K562 (cell line): ENCODE data around the gene MGAT4B. TPM values are rescaled to one million over a fixed set of nuclear protein-coding genes. Genes with fewer than 3 reads are reported as not detected.
A peak's percentile ranks its signal among the peaks of the same experiment; 100 is the strongest.

Experiments
- ATAC-seq: fragments of 200-7000 bp; cut with Tn5 transposase; 3 replicates; pipeline ENCODE4 v1.9.1; 2020; ENCODE audit warnings: moderate library complexity
- BruUV-seq: library from RNA; stranded (reverse); fragments of 400-500 nt; replicated peaks from 2 replicates; lab custom pipeline; 2021; lab: Mats Ljungman, UMichigan
- CTCF ChIA-PET: fragments of 300-600 bp; formaldehyde crosslinking; extraction: SDS; loops from one replicate; lab custom pipeline; 2021; ENCODE audit warnings: low intra/inter-chr PET ratio; lab: Yijun Ruan, JAX
- POLR2A ChIA-PET: fragments of 300-600, 350-650 bp; sonication (Branson Sonifier 250); formaldehyde crosslinking; extraction: SDS; loops from one replicate; lab custom pipeline; 2021; ENCODE audit warnings: antibody characterized with exemption, inconsistent platforms; lab: Yijun Ruan, JAX
- DNase-seq, 4 experiments: peaks; one replicate each; pipeline versions ENCODE4 v3.0.0 to v3.0.0-alpha.2; 2011 to 2018; ENCODE audit warnings: low spot score in 3 of 4, mixed read lengths in 3 of 4; ENCODE audit errors: extremely low read depth in 1 of 4
- FAIRE-seq: peaks from 2 replicates; lab custom pipeline; 2011; peaks lifted over from hg19 to GRCh38; lab: Jason Lieb, UNC
- H2AFZ ChIP-seq: 2 replicates; pipeline ENCODE4 v1.6.0; 2011; ENCODE audit warnings: low read depth, low read length, control low read depth, inconsistent platforms
- H3K27ac ChIP-seq: fragments of 200-600 bp; 3 replicates; pipeline ENCODE4 v1.8.0; 2011; ENCODE audit warnings: low read depth, mild to moderate bottlenecking, control low read depth, inconsistent platforms, low read length, moderate library complexity, mixed read lengths; ENCODE audit errors: extremely low read depth
- H3K27me3 ChIP-seq, 2 experiments: fragments of 300-600 bp in 1 of 2; 2 replicates in 1 of 2; 3 replicates in 1 of 2; pipeline versions ENCODE4 v1.6.0 to v1.8.0; 2011; ENCODE audit warnings: inconsistent platforms in 2 of 2, low read length in 2 of 2, mild to moderate bottlenecking in 1 of 2, mixed read lengths in 1 of 2, moderate library complexity in 1 of 2; ENCODE audit not compliant: control insufficient read depth in 2 of 2, insufficient read depth in 2 of 2
- H3K36me3 ChIP-seq: fragments of 300-600 bp; 3 replicates; pipeline ENCODE4 v1.8.0; 2011; ENCODE audit warnings: mild to moderate bottlenecking, low read length, inconsistent platforms; ENCODE audit not compliant: control insufficient read depth, insufficient read depth
- H3K4me1 ChIP-seq, 2 experiments: fragments of 200-600 bp in 1 of 2; replicated peaks in 1 of 2; 2 replicates in 1 of 2; 3 replicates in 1 of 2; pipeline versions ENCODE4 v1.5.1 to v1.8.0; 2011; ENCODE audit warnings: inconsistent platforms in 2 of 2, low read length in 2 of 2, mild to moderate bottlenecking in 1 of 2, mixed read lengths in 1 of 2, moderate library complexity in 1 of 2; ENCODE audit not compliant: control insufficient read depth in 2 of 2, insufficient read depth in 2 of 2
- H3K4me2 ChIP-seq: 2 replicates; pipeline ENCODE4 v1.6.1; 2011; ENCODE audit warnings: low read length, control low read depth, inconsistent platforms, mixed read lengths; ENCODE audit not compliant: insufficient read depth
- H3K4me3 ChIP-seq: fragments of 200-600 bp; sonication (generic), shearing (Covaris generic); 2 replicates; pipeline ENCODE4 v1.5.1; 2016; ENCODE audit warnings: control low read depth, inconsistent platforms
- H3K79me2 ChIP-seq: fragments of 200-600 bp; 3 replicates; pipeline ENCODE4 v1.8.0; 2011; ENCODE audit warnings: low read length, inconsistent platforms; ENCODE audit not compliant: control insufficient read depth, insufficient read depth
- H3K9ac ChIP-seq, 2 experiments: 2 replicates each; pipeline versions ENCODE4 v1.6.0 to v1.6.1; 2011; ENCODE audit warnings: low read depth in 2 of 2, low read length in 2 of 2, control low read depth in 1 of 2, inconsistent platforms in 1 of 2, mild to moderate bottlenecking in 1 of 2, mixed read lengths in 1 of 2; ENCODE audit not compliant: insufficient read depth in 1 of 2
- H3K9me1 ChIP-seq: one replicate; pipeline ENCODE4 v1.6.0; 2011; ENCODE audit warnings: inconsistent platforms, mild to moderate bottlenecking, low read length, moderate library complexity; ENCODE audit not compliant: control insufficient read depth, insufficient read depth
- H3K9me3 ChIP-seq: replicated peaks from 2 replicates; pipeline ENCODE4 v1.5.1; 2011; ENCODE audit warnings: low read depth, low read length, inconsistent platforms; ENCODE audit not compliant: control insufficient read depth, insufficient read depth
- H4K20me1 ChIP-seq: replicated peaks from 2 replicates; pipeline ENCODE4 v1.6.1; 2011; ENCODE audit warnings: low read length, inconsistent platforms, mixed read lengths; ENCODE audit not compliant: control insufficient read depth, insufficient read depth
- CBFA2T3 ChIP-seq: fragments of 450-650 bp; IDR thresholded peaks from 2 replicates; pipeline ENCODE4 v1.6.1; 2017
- E2F3 ChIP-seq: fragments of 250-450 bp; sonication (Bioruptor Pico); IDR thresholded peaks from 2 replicates; pipeline ENCODE4 v1.4.0; 2020; ENCODE audit warnings: mild to moderate bottlenecking
- GABPA ChIP-seq: fragments of 200-800 bp; sonication (Bioruptor generic); conservative IDR thresholded peaks from 2 replicates; pipeline ENCODE4 v1.6.1; 2016; ENCODE audit warnings: low read depth, missing genetic modification characterization, missing compliant biosample characterization
- KDM4B ChIP-seq, 2 experiments: fragments of 450-650 bp in 1 of 2; sonication (generic) in 1 of 2; IDR thresholded peaks; 2 replicates each; pipeline ENCODE4 v1.6.1; 2016 to 2017; ENCODE audit warnings: borderline replicate concordance in 2 of 2, antibody characterized with exemption in 1 of 2, low read depth in 1 of 2, mild to moderate bottlenecking in 1 of 2
- MEF2D ChIP-seq: conservative IDR thresholded peaks from 2 replicates; pipeline ENCODE4 v1.6.1; 2016; ENCODE audit warnings: low read depth, missing genetic modification characterization, missing compliant biosample characterization
- MTA3 ChIP-seq: fragments of 450-650 bp; formaldehyde crosslinking; IDR thresholded peaks from 2 replicates; pipeline ENCODE4 v1.6.1; 2017; ENCODE audit warnings: mild to moderate bottlenecking, borderline replicate concordance
- ZNF253 ChIP-seq: fragments of 250-450 bp; sonication (Bioruptor Pico); conservative IDR thresholded peaks from 2 replicates; pipeline ENCODE4 v1.6.1; 2021; ENCODE audit warnings: mild to moderate bottlenecking
- ZNF57 ChIP-seq: fragments of 450-650 bp; formaldehyde crosslinking; IDR thresholded peaks from 2 replicates; pipeline ENCODE4 v1.4.0; 2020; ENCODE audit warnings: mild to moderate bottlenecking, moderate library complexity
- WGBS: fragments of 100-300 bp; shearing (Covaris generic); methylation state at CpG from one replicate; pipeline ENCODE4 v1.1.6; 2016; ENCODE audit warnings: low coverage, mixed read lengths; ENCODE audit not compliant: insufficient coverage; ENCODE audit errors: missing lambda C conversion rate; 5-methylcytosine and 5-hydroxymethylcytosine counted together
- in situ Hi-C: fragments of 300-500 bp; cut with MboI; formaldehyde crosslinking; loops from 4 replicates; pipeline ENCODE4 v1.15.0; 2018; ENCODE audit warnings: inconsistent platforms, mixed read lengths
- intact Hi-C: fragments of 100-400 bp; cut with micrococcal nuclease; formaldehyde crosslinking; loops from 2 replicates; pipeline ENCODE4 v1.14.2; 2022
- polyA plus RNA-seq, 8 experiments: library from polyadenylated mRNA; depleted of rRNA in 4 of 8; stranded (reverse) in 5 of 8; unstranded in 3 of 8; fragments of >200 nt; fragmentation: Nextera tagmentation in 2 of 8; fragmentation: Illumina TruSeq in 1 of 8; extraction: Ambion mirVana in 2 of 8; extraction: Trizol in 1 of 8; gene quantifications; 2 replicates each; pipeline versions ENCODE4 v1.2.1 to v1.2.3, GENCODE V29; 2011 to 2014; ENCODE audit warnings: inconsistent platforms in 1 of 8, missing spikeins in 1 of 8
- total RNA-seq, 7 experiments: library from RNA; depleted of rRNA in 6 of 7; stranded (reverse); fragments of >200 nt in 6 of 7; fragmentation: Illumina TruSeq in 2 of 7; extraction: Trizol in 2 of 7; gene quantifications; 2 replicates each; pipeline versions ENCODE4 v1.2.1 to v1.2.3, GENCODE V29; 2011 to 2021; ENCODE audit warnings: low replicate concordance in 1 of 7
- TF ChIP-seq, protein P1 (sequence below), 2 experiments: IDR thresholded peaks; 2 replicates each; pipeline ENCODE4 v1.6.1; 2011; ENCODE audit warnings: borderline replicate concordance in 1 of 2, control low read depth in 1 of 2, low read depth in 1 of 2, low read length in 1 of 2, mild to moderate bottlenecking in 1 of 2, mixed read lengths in 1 of 2, moderate library complexity in 1 of 2; ENCODE audit not compliant: insufficient read depth in 1 of 2, insufficient read length in 1 of 2, poor library complexity in 1 of 2, severe bottlenecking in 1 of 2; ENCODE audit errors: extremely low read depth in 1 of 2
- TF ChIP-seq, protein P2 (sequence below): fragments of 200-400 bp; formaldehyde crosslinking; IDR thresholded peaks from 2 replicates; pipeline ENCODE4 v1.6.1; 2017; ENCODE audit warnings: mild to moderate bottlenecking, low read depth, low read length, moderate library complexity

Gene MGAT4B
- total and polyA plus RNA-seq, 9 of the 15 experiments (the other 6 are each of a cell fraction or from before 2014, with no cell fraction given), result 0.34 to 133 (median 75.4) TPM

DNA sequence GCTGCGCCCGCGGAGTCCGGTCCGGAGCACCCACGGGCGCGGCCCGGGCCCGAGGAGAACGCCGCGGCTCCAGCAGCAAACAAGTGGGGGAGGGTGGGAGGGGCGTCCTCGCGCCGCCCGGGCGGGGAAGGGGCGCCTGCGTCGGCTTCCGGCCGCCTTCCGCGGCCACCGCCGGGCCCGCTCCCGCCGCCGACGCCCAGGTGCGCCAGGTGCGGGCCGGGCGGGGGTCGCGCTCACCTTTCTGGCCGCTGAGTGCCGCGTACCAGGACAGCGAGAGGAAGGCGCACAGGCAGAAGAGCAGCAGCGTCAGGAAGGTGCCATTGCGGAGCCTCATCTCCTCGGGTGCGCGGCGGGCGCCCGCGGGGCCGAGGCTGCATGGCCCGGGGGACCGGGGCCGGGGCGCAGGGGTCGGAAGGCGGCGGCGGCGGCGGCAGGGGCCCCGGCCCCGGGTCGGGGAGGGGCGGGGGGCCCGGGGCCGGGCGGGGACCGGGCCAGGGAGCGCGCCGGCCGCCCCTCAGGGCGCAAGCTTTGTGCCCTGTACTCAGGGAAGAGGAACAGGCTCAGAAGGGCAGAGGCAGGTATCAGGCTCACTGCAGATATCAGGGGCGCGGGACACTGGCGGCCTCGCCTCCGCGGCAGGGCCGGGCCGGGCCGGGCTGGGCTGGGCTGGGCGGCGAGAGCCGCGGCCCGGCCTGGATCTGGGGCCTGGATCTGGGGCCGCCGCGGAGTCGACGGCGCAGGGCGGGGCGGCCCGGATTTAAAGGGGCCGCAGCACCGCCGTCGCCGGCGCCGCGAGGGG is at the start of gene MGAT4B (continued):
- TF ChIP-seq MTA3, result peak; percentile 19; the same call in 1 of the 2 replicates
- TF ChIP-seq E2F3 (CRISPR knock-in tag), result no peak
- TF ChIP-seq GABPA (tag), result peak; percentile 32; the same call in 1 of the 2 replicates
- no peak for TF ChIP-seq CBFA2T3

DNA sequence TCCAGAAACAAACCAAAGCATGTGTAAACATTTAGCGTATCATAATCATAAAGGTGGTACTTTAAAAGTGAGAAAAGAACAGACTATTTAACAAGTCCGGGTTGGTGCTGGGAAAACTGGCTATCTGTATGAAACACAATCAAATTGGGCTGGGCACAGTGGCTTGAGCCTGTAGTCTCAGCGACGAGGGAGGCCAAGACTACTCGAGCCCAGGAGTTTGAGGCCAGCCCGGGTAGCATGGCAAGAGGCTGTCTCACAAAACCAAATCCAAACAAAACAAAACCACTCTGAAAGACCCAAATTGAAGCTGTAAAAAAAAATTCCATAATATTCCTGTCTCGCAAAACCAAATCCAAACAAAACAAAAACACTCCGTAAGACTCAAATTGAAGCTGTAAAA is 47.7 kb upstream of the MGAT4B start:
- Histone ChIP-seq H3K79me2 (peaks cover 19% of the 10 kb centered on the region), H3K9me3 (no peaks in the 10 kb centered on the region), H3K36me3 (peaks cover 37% of the 10 kb centered on the region), H3K9ac (no peak overlapping the region)
- POLR2A ChIA-PET, result no interaction called here
- CTCF ChIA-PET, result no interaction called here
- no peak for DNase-seq
- TF ChIP-seq ZNF57, result no peak
- TF ChIP-seq, protein P1, sequence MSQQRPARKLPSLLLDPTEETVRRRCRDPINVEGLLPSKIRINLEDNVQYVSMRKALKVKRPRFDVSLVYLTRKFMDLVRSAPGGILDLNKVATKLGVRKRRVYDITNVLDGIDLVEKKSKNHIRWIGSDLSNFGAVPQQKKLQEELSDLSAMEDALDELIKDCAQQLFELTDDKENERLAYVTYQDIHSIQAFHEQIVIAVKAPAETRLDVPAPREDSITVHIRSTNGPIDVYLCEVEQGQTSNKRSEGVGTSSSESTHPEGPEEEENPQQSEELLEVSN (IDR thresholded peaks at IDR 0.05; ENCODE audit: borderline replicate concordance in 1 of 2, extremely low read depth in 1 of 2, insufficient read depth in 1 of 2, insufficient read length in 1 of 2, low read depth in 1 of 2, low read length in 1 of 2, poor library complexity in 1 of 2, severe bottlenecking in 1 of 2), result no peak
- no peak for TF ChIP-seq MEF2D (tag)
- no peak for TF ChIP-seq KDM4B (IDR thresholded peaks at IDR 0.05; ENCODE audit: borderline replicate concordance in 2 of 2, low read depth in 1 of 2)
- TF ChIP-seq, protein P2, sequence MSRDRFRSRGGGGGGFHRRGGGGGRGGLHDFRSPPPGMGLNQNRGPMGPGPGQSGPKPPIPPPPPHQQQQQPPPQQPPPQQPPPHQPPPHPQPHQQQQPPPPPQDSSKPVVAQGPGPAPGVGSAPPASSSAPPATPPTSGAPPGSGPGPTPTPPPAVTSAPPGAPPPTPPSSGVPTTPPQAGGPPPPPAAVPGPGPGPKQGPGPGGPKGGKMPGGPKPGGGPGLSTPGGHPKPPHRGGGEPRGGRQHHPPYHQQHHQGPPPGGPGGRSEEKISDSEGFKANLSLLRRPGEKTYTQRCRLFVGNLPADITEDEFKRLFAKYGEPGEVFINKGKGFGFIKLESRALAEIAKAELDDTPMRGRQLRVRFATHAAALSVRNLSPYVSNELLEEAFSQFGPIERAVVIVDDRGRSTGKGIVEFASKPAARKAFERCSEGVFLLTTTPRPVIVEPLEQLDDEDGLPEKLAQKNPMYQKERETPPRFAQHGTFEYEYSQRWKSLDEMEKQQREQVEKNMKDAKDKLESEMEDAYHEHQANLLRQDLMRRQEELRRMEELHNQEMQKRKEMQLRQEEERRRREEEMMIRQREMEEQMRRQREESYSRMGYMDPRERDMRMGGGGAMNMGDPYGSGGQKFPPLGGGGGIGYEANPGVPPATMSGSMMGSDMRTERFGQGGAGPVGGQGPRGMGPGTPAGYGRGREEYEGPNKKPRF, result no peak
- TF ChIP-seq ZNF253 (CRISPR knock-in tag), result no peak
- TF ChIP-seq, all 486 proteins: peak for 0
- Histone ChIP-seq H3K4me3 (no peak overlapping the region), H3K4me2 (no peak overlapping the region), H3K27ac (no peak overlapping the region), H4K20me1 (no peaks in the 10 kb centered on the region), H3K4me1 (peaks cover 2 to 14% of the 10 kb centered on the region in 2 experiments; a peak in 3 of 5 replicates), H3K27me3 (no peaks in the 10 kb centered on the region), H2AFZ (no peak overlapping the region), H3K9me1 (no peaks in the 10 kb centered on the region)
- 92% methylated on average over 8 of the region's 8 CpGs for WGBS
- in situ Hi-C loops, result no loop called here
- intact Hi-C loops, result no loop called here
- FAIRE-seq (no peak), ATAC-seq (no peak)
- BruUV-seq, result no TSS peak
